Natural killer cell (primary cell): ENCODE results near the gene COTL1. TPM values are rescaled to one million over a fixed set of nuclear protein-coding genes. Genes with fewer than 3 reads are reported as not detected.

Experiments
- ATAC-seq, 3 donors: fragments of 150-1000 bp in 2 of 3; fragments of 200-7000 bp in 1 of 3; cut with Tn5 transposase; 1 replicate in 1 of 3; 2 replicates in 2 of 3; pipeline ENCODE4 v1.10.0; 2021; ENCODE audit warnings: mild to moderate bottlenecking in 2 of 3, moderate library complexity in 2 of 3
- DNase-seq, 2 donors: peaks; one replicate each; pipeline versions ENCODE4 v3.0.0 to v3.0.0-alpha.2; 2013 to 2021; ENCODE audit warnings: mixed read lengths in 1 of 2
- H3K27ac ChIP-seq: one replicate; pipeline ENCODE4 v1.5.1; 2013; ENCODE audit warnings: mild to moderate bottlenecking, low read length
- H3K27me3 ChIP-seq: one replicate; pipeline ENCODE4 v1.6.1; 2013; ENCODE audit warnings: low read length; ENCODE audit not compliant: control insufficient read depth, insufficient read depth
- H3K36me3 ChIP-seq: one replicate; pipeline ENCODE4 v1.6.1; 2013; ENCODE audit warnings: low read length; ENCODE audit not compliant: control insufficient read depth, insufficient read depth
- H3K4me1 ChIP-seq: one replicate; pipeline ENCODE4 v1.6.1; 2013; ENCODE audit warnings: low read length; ENCODE audit not compliant: control insufficient read depth, insufficient read depth
- H3K4me3 ChIP-seq: one replicate; pipeline ENCODE4 v1.5.1; 2013; ENCODE audit warnings: low read length
- H3K9me3 ChIP-seq: one replicate; pipeline ENCODE4 v1.6.1; 2013; ENCODE audit warnings: low read length; ENCODE audit not compliant: control insufficient read depth, insufficient read depth
- H3K27ac Mint-ChIP-seq, 2 donors: one replicate each; pipeline ENCODE4 v1.8.0; 2022; ENCODE audit warnings: mild to moderate bottlenecking in 2 of 2, mixed read lengths in 2 of 2, moderate library complexity in 1 of 2
- H3K27me3 Mint-ChIP-seq, 2 donors: one replicate each; pipeline ENCODE4 v1.8.0; 2022; ENCODE audit warnings: low read depth in 2 of 2, mixed read lengths in 2 of 2
- H3K36me3 Mint-ChIP-seq: one replicate; pipeline ENCODE4 v1.8.0; 2022; ENCODE audit warnings: mixed read lengths
- H3K4me1 Mint-ChIP-seq, 2 donors: one replicate each; pipeline ENCODE4 v1.8.0; 2022; ENCODE audit warnings: mixed read lengths in 2 of 2
- H3K4me3 Mint-ChIP-seq: one replicate; pipeline ENCODE4 v1.8.0; 2022; ENCODE audit warnings: mild to moderate bottlenecking, moderate library complexity, mixed read lengths
- H3K9me3 Mint-ChIP-seq, 2 donors: one replicate each; pipeline ENCODE4 v1.8.0; 2022; ENCODE audit warnings: mixed read lengths in 2 of 2
- CTCF ChIP-seq: fragments of 200-600 bp; IDR thresholded peaks from one replicate; pipeline ENCODE4 v1.8.0; 2022; ENCODE audit warnings: antibody characterized with exemption
- WGBS: methylation state at CpG from one replicate; pipeline ENCODE4 v1.1.7; 2013; ENCODE audit warnings: missing lambda C conversion rate; ENCODE audit not compliant: insufficient coverage; 5-methylcytosine and 5-hydroxymethylcytosine counted together
- intact Hi-C: fragments of 100-400 bp; cut with micrococcal nuclease; formaldehyde crosslinking; loops from one replicate; pipeline ENCODE4 v1.14.2; 2022
- total RNA-seq, 4 donors: library from RNA; stranded (reverse); fragments of 120-200 nt in 1 of 4; gene quantifications; one replicate each; pipeline versions ENCODE4 v1.2.3 to v1.2.4, GENCODE V29; 2013 to 2022

Gene COTL1
- total RNA-seq, 3 donors from 2014 or later (not counting 1 experiment from before 2014, with no cell fraction given): 43.7 to 187 (median 116) TPM

GRCh38 chr16:84570739-84571403 is 47.0 kb downstream of the COTL1 start:
- no peak overlapping the region for H3K27ac Mint-ChIP-seq
- H3K27me3 ChIP-seq: no peaks in the 10 kb centered on the region
- intact Hi-C loops: no loop called here
- ATAC-seq (no peak), DNase-seq (no peak)
- H3K36me3 ChIP-seq: peaks cover 10% of the 10 kb centered on the region
- 98% methylated on average over 14 of the region's 14 CpGs for WGBS
- peaks cover 42% of the 10 kb centered on the region for H3K4me1 ChIP-seq
- no peak overlapping the region for H3K4me3 Mint-ChIP-seq
- peaks cover 15 to 17% of the 10 kb centered on the region in 2 donors for H3K4me1 Mint-ChIP-seq
- H3K9me3 ChIP-seq: no peaks in the 10 kb centered on the region
- H3K4me3 ChIP-seq: no peak overlapping the region
- H3K36me3 Mint-ChIP-seq: peaks cover 14% of the 10 kb centered on the region
- H3K27ac ChIP-seq: no peak overlapping the region
- TF ChIP-seq CTCF: no peak
- no peaks in the 10 kb centered on the region for H3K9me3 Mint-ChIP-seq
- H3K27me3 Mint-ChIP-seq: no peaks in the 10 kb centered on the region

DNA sequence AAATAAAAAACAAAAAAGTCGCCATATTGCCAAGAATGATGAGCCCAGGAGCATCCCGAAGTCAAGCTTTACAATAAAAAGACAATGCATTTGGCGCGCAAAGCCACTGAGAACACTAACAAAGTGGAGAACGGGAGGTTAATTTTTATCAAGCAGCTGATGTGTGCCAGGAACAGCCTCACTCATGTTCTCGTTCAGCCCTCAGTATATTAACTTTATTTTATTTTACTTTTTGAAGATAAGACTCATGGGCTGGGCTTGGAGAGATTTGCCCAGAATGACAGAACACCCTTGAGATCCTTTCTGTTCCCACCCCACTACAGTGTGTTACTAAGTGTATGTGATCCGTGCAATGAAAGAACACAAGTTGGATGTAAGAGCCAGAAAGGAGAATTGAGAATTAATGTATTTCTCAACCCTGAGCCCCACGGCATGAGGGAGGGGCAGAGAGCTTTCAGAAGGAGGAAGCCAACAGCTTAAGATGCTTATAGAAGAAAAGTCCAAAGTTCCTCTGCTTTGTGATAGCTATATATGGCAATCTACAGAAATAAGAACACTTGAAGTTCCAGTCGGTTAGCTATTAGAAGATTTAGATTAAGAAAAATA is 48.4 kb downstream of the COTL1 start:
- H3K9me3 Mint-ChIP-seq: no peaks in the 10 kb centered on the region
- H3K27me3 Mint-ChIP-seq: no peaks in the 10 kb centered on the region
- peaks cover 17% of the 10 kb centered on the region for H3K36me3 ChIP-seq
- peaks cover 15 to 17% of the 10 kb centered on the region in 2 donors for H3K4me1 Mint-ChIP-seq
- peaks cover 14% of the 10 kb centered on the region for H3K36me3 Mint-ChIP-seq
- 81% methylated on average over 8 of the region's 9 CpGs for WGBS
- no peaks in the 10 kb centered on the region for H3K9me3 ChIP-seq
- no peak for TF ChIP-seq CTCF
- H3K27ac Mint-ChIP-seq: no peak overlapping the region
- no peak for ATAC-seq
- no peak for DNase-seq
- peaks cover 38% of the 10 kb centered on the region for H3K4me1 ChIP-seq
- H3K4me3 ChIP-seq: no peak overlapping the region
- H3K27ac ChIP-seq: no peak overlapping the region
- no peaks in the 10 kb centered on the region for H3K27me3 ChIP-seq
- intact Hi-C loops: no loop called here
- H3K4me3 Mint-ChIP-seq: no peak overlapping the region

GRCh38 chr16:84568066-84568465 is 49.8 kb downstream of the COTL1 start:
- intact Hi-C loops: no loop called here
- no peaks in the 10 kb centered on the region for H3K27me3 ChIP-seq
- ATAC-seq: no peak
- TF ChIP-seq CTCF: no peak
- H3K9me3 Mint-ChIP-seq: no peaks in the 10 kb centered on the region
- H3K27ac Mint-ChIP-seq: peak overlapping the region in 1 of 2 donors; percentile 48
- H3K4me1 ChIP-seq: peaks cover 38% of the 10 kb centered on the region
- peaks cover 15 to 17% of the 10 kb centered on the region in 2 donors for H3K4me1 Mint-ChIP-seq
- WGBS: 83% methylated on average over 9 of the region's 9 CpGs
- no peaks in the 10 kb centered on the region for H3K27me3 Mint-ChIP-seq
- peaks cover 14% of the 10 kb centered on the region for H3K36me3 Mint-ChIP-seq
- DNase-seq: no peak
- peaks cover 25% of the 10 kb centered on the region for H3K36me3 ChIP-seq
- no peak overlapping the region for H3K4me3 ChIP-seq
- H3K27ac ChIP-seq: no peak overlapping the region
- H3K4me3 Mint-ChIP-seq: no peak overlapping the region
- H3K9me3 ChIP-seq: no peaks in the 10 kb centered on the region
